ENCODE data around the gene GDF10.
A peak's percentile ranks its signal among the peaks of the same experiment; 100 is the strongest.

The GDF10 gene

DNA sequence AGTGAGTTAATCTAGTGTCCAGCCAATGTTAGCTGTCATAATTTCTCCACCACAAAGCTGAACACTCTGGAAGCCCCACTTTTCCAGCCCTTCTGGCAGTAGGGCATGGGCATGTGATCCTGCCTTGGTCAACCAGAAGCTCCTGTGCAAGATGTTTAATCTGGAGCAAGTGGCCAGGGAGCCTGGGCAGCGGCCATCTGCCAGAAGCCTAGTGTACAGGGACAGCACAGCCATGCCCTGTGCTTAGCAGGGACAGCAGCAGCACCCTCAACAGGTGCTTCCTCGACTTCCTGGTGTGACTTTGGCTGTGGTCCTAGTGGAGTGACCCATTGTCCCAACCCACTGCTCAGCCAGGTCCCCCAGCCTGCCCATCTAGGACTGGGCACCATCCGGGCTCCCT is 58.5 kb downstream of the GDF10 start:
- DNase-seq: no peak

DNA sequence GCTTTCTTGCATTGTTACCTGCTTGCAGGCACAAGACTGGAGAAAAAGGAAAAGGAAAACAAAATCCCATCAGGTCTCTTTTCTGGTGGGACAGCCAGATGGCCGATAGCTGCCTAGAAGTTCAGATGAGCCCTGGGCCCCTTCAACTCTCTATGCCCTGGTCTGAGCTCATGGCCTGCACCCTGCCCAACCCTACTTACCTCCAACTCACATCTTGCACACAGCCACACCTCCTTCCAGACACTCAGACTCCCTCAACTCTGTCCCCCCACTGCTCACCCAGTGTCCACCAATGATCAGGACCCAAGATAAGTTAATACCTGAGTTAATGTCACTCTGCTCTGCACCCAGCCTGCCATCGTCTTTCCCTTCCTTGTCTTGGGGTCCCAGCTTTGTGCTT is 59.1 kb downstream of the GDF10 start:
- no peak for DNase-seq

DNA sequence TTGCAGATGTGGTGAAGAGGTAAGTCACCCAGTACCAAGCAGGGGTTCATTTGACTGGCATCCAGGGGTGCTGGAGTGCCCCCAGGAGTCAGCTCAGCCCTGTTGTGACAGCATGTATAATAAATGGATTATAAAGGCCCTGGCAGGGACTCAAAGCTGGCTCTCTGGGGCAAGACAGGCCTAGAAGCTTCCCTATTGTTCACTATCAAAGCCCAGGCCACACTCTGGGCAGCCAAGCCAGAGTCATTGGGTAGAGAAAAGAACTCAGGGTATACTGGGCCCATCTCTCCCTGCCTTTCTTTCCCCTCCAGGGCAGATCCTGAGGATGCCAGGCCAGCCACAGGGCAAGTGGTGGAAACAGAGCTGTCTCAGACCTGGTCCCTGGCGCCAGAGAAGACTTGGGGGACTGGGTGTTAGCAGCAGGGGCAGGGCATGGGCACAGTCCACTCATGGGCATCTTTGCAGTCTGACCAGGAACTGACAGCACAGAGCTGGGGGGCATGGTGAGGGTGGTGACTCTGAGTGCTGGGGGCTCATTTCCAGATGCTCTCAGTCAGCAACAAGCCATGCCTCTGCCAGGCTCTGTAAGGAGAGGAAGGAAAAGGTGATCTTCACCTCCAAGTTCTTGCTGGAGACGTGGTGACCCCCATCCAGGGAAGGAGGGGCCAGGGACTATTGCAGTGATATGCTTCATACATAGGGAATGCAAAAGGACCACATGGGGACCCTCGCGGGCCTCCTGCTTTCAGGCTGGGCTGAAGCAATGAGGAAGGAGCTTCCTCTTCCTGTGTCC is 59.8 kb downstream of the GDF10 start:
- DNase-seq: no peak

DNA sequence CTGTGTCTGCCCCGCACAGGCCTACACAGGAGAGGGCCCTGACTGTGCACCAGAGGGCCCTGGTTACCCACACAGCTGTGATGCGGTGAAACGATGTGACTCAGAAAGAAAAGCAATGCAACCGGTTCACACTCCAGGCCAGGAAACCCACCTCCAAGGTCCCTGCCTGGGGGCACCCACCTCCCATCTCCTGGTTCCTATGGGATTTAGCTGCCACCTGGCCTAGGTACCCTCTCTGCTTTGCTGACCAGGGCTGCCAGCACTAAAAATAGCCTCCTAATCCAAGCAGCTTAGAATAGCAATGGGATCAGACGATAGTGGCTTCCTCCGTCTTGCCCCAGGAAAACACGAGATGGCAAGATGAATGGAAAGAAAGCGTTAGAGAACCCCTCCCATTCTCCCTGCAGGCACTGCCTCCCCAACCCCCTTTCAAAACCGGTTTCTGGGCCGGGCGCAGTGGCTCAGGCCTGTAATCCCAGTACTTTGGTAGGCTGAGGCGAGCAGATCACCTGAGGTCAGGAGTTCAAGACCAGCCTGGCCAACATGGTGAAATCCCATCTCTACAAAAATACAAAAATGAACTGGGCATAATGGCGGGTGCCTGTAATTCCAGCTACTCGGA is 60.5 kb downstream of the GDF10 start:
- no peak for DNase-seq

DNA sequence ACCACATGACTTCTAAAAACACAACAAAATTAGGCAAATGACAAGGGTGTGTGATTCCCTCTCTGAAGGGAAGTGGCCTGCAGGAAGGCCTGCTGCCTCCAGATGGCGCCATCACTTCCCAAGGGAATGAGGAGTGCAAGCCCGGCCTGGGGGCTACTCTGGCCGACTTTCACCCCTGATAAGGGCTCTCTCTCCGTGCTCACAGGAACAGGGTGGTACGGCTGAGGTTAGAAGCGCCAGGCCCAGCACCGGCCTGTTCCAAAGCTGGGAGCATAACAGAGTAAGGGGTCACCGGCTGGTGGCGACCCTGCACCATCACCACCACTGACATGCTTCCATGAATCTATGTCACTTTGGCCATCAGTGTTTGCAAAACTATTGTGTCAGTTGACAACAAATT is 61.3 kb downstream of the GDF10 start:
- peak in 1 of 2 experiments; percentile 23 for DNase-seq

DNA sequence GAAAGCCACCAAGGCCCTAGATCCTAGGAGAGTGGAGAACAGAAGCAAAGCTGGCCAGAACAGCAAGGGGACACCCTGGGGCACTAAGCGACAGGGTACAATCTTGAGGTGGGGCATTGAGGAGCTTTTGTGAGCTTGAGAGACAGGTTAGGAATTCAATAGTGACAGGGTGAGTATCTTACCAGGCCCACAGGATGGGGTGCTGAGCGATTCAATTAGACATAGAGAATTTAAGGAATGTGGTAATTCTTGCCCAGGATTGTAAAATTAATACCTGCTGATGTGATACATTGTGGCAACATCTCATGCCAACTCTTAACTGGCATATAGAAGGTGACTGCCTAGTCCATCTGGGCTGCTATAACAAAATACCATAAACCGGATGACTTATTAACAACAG is 62.2 kb downstream of the GDF10 start:
- no peak for DNase-seq
